Chondrocyte (in vitro differentiated cells): ENCODE data around the gene ZIC5. TPM values are rescaled to one million over a fixed set of nuclear protein-coding genes. Genes with fewer than 3 reads are reported as not detected.
A peak's percentile ranks its signal among the peaks of the same experiment; 100 is the strongest.

Source experiments
- DNase-seq: peaks from one replicate; pipeline ENCODE4 v3.0.0; 2021; ENCODE audit warnings: mixed read lengths, low spot score
- H3K27ac Mint-ChIP-seq: one replicate; pipeline ENCODE4 v1.8.0; 2021; ENCODE audit warnings: mild to moderate bottlenecking, moderate library complexity, mixed read lengths; ENCODE audit not compliant: unreplicated experiment
- H3K27me3 Mint-ChIP-seq: 2 replicates; pipeline ENCODE4 v1.8.0; 2021; ENCODE audit warnings: low read depth, mixed read lengths
- H3K36me3 Mint-ChIP-seq: 2 replicates; pipeline ENCODE4 v1.8.0; 2021; ENCODE audit warnings: low read depth, mixed read lengths
- H3K4me1 Mint-ChIP-seq: 2 replicates; pipeline ENCODE4 v1.8.0; 2021; ENCODE audit warnings: low read depth, mild to moderate bottlenecking, mixed read lengths
- H3K4me3 Mint-ChIP-seq: one replicate; pipeline ENCODE4 v1.8.0; 2021; ENCODE audit warnings: mild to moderate bottlenecking, moderate library complexity, mixed read lengths; ENCODE audit not compliant: unreplicated experiment
- H3K9me3 Mint-ChIP-seq: 2 replicates; pipeline ENCODE4 v1.8.0; 2021; ENCODE audit warnings: low read depth, mixed read lengths
- CTCF ChIP-seq: fragments of 200-600 bp; sonication (generic); IDR thresholded peaks from 2 replicates; pipeline ENCODE4 v1.5.0; 2021; ENCODE audit warnings: antibody characterized with exemption, mild to moderate bottlenecking, moderate library complexity
- total RNA-seq: library from RNA; stranded (reverse); gene quantifications from 3 replicates; pipeline ENCODE4 v1.2.1, GENCODE V29; 2021

The ZIC5 gene
- total RNA-seq, 1 donor from 2014 or later: 3.1 TPM

- peak overlapping the region; percentile 41 for H3K4me3 Mint-ChIP-seq
- H3K36me3 Mint-ChIP-seq: peaks cover 3% of the 10 kb centered on the region
- peak overlapping the region; percentile 96 for H3K27ac Mint-ChIP-seq
- peaks cover 6% of the 10 kb centered on the region for H3K27me3 Mint-ChIP-seq
- TF ChIP-seq CTCF: no peak
- peaks cover 83% of the 10 kb centered on the region for H3K4me1 Mint-ChIP-seq
- no peaks in the 10 kb centered on the region for H3K9me3 Mint-ChIP-seq
- no peak for DNase-seq
These were observed 18.8 kb upstream of the ZIC5 start for GRCh38 chr13:99990126-99990977.

- Mint-ChIP-seq H3K27me3 (no peaks in the 10 kb centered on the region), H3K27ac (peak overlapping the region; percentile 96), H3K36me3 (peaks cover 4% of the 10 kb centered on the region), H3K4me1 (peaks cover 76% of the 10 kb centered on the region), H3K4me3 (peak overlapping the region; percentile 65), H3K9me3 (no peaks in the 10 kb centered on the region)
- no peak for TF ChIP-seq CTCF
- no peak for DNase-seq
These were observed 17.9 kb upstream of the ZIC5 start for GRCh38 chr13:99989276-99990125.

GRCh38 chr13:99988529-99989275 is 17.1 kb upstream of the ZIC5 start:
- Mint-ChIP-seq H3K4me3 (peak overlapping the region; percentile 65), H3K27me3 (no peaks in the 10 kb centered on the region), H3K9me3 (no peaks in the 10 kb centered on the region), H3K4me1 (peaks cover 68% of the 10 kb centered on the region), H3K36me3 (peaks cover 12% of the 10 kb centered on the region), H3K27ac (peak overlapping the region; percentile 97)
- peak; percentile 11 for TF ChIP-seq CTCF
- DNase-seq: no peak

DNA sequence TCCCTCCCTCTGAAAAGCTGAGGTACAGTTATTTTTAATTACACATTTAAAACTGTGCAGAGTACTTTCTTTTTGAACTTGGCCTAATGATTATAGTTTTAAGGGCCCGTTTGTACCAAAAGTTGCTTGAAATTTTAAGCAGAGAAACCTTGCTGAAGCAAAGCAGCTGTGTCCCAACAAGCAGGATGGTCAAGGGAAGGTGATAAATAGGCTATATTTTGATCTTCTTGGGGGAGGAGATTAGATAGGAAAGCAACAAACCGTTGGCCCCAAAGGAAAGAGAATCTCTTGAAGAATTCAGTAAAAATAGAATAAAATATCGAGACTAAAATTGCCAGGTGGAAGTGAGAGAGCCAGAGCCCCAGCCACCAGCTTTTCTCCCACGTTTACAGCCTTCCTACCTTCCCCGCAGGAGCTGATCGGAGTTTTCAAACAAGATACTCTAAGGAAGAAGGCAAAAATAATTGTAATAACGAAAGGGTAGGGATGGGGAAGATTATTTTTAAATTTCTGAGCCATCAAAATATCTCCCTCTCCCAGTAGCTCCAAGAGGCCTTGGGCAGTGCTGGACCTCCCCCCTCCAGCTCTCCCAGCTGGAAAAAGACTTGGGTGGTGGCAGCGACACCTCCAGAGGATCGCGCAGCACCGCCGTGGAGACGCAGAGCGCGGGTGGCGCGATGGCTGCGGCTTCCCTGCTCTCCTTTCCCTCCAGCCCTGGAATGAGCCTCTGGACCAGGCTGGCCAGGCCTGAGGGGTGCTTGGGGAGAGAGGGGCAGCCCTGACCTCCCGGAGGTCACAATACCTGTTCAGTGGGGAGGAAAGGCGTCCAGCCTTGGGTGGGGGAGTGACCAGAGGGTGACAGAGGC is 15.8 kb upstream of the ZIC5 start:
- Mint-ChIP-seq H3K4me3 (peak overlapping the region; percentile 75), H3K4me1 (peaks cover 55% of the 10 kb centered on the region), H3K27ac (peak overlapping the region; percentile 97), H3K9me3 (no peaks in the 10 kb centered on the region), H3K27me3 (no peaks in the 10 kb centered on the region), H3K36me3 (peaks cover 19% of the 10 kb centered on the region)
- TF ChIP-seq CTCF: peak; percentile 40
- no peak for DNase-seq
